B cell (primary cell): ENCODE results near the gene MRTFA. TPM values are rescaled to one million over a fixed set of nuclear protein-coding genes. Genes with fewer than 3 reads are reported as not detected.

Experiments
- ATAC-seq: fragments of 200-7000 bp; cut with Tn5 transposase; one replicate; pipeline ENCODE4 v1.10.0; 2021; ENCODE audit warnings: low read depth, mild to moderate bottlenecking, moderate number of reproducible peaks, moderate library complexity
- CTCF ChIA-PET: fragments of 350-600 bp; sonication (Branson Sonifier 250); formaldehyde crosslinking; loops from one replicate; lab custom pipeline; 2021; ENCODE audit warnings: antibody characterized with exemption, inconsistent platforms; lab: Charles Lee
- POLR2A ChIA-PET: fragments of 350-600 bp; sonication (Branson Sonifier 250); formaldehyde crosslinking; loops from one replicate; lab custom pipeline; 2021; ENCODE audit warnings: antibody characterized with exemption; lab: Charles Lee
- DNase-seq: peaks from one replicate; pipeline ENCODE4 v3.0.0; 2013
- H2AFZ ChIP-seq: 2 replicates; pipeline ENCODE4 v1.6.1; 2012; ENCODE audit warnings: mild to moderate bottlenecking, low read depth, low read length; ENCODE audit not compliant: insufficient read depth, poor library complexity, severe bottlenecking
- H3K27ac ChIP-seq, 2 donors: 1 replicate in 1 of 2; 2 replicates in 1 of 2; pipeline ENCODE4 v1.5.1; 2012 to 2013; ENCODE audit warnings: low read length in 2 of 2, mild to moderate bottlenecking in 2 of 2, moderate library complexity in 1 of 2
- H3K27me3 ChIP-seq, 4 experiments: fragments of 200-600 bp in 1 of 4; sonication (generic) in 1 of 4; replicated peaks in 1 of 4; 1 replicate in 2 of 4; 2 replicates in 2 of 4; pipeline versions ENCODE4 v1.6.1 to v1.7.0; 2013 to 2016; ENCODE audit warnings: low read length in 3 of 4, mild to moderate bottlenecking in 2 of 4, mixed read lengths in 1 of 4, moderate library complexity in 1 of 4; ENCODE audit not compliant: insufficient read depth in 4 of 4, control insufficient read depth in 3 of 4; ENCODE audit errors: control extremely low read depth in 1 of 4
- H3K36me3 ChIP-seq, 2 experiments: replicated peaks in 1 of 2; 1 replicate in 1 of 2; 2 replicates in 1 of 2; pipeline versions ENCODE4 v1.6.1 to v1.7.1; 2013; ENCODE audit warnings: low read length in 1 of 2; ENCODE audit not compliant: insufficient read depth in 2 of 2, control insufficient read depth in 1 of 2; ENCODE audit errors: control extremely low read depth in 1 of 2, extremely low read depth in 1 of 2
- H3K4me1 ChIP-seq, 2 donors: fragments of 200-600 bp in 1 of 2; sonication (generic) in 1 of 2; 1 replicate in 1 of 2; 2 replicates in 1 of 2; pipeline versions ENCODE4 v1.5.1 to v1.6.1; 2013 to 2017; ENCODE audit warnings: low read length in 2 of 2; ENCODE audit not compliant: control insufficient read depth in 2 of 2, insufficient read depth in 2 of 2
- H3K4me2 ChIP-seq: replicated peaks from 2 replicates; pipeline ENCODE3; 2012; ENCODE audit warnings: mild to moderate bottlenecking, low read depth, low read length; ENCODE audit not compliant: poor library complexity, severe bottlenecking
- H3K4me3 ChIP-seq, 5 experiments: fragments of 200-600 bp in 1 of 5; sonication (generic) in 1 of 5; 1 replicate in 3 of 5; 2 replicates in 2 of 5; pipeline versions ENCODE4 v1.5.1 to v1.7.0; 2011 to 2016; ENCODE audit warnings: low read length in 4 of 5, mild to moderate bottlenecking in 4 of 5, low read depth in 2 of 5, control low read depth in 1 of 5, moderate library complexity in 1 of 5; ENCODE audit not compliant: insufficient read depth in 1 of 5; ENCODE audit errors: control extremely low read depth in 1 of 5, extremely low read depth in 1 of 5
- H3K79me2 ChIP-seq: fragments of 200-600 bp; sonication (generic); one replicate; pipeline ENCODE4 v1.6.0; 2016; ENCODE audit warnings: low read length; ENCODE audit not compliant: control insufficient read depth, insufficient read depth
- H3K9ac ChIP-seq: fragments of 200-600 bp; sonication (generic); 2 replicates; pipeline ENCODE4 v1.6.1; 2017; ENCODE audit warnings: mild to moderate bottlenecking, low read length, moderate library complexity
- H3K9me3 ChIP-seq, 3 donors: one replicate each; pipeline versions ENCODE4 v1.6.1 to v1.7.1; 2013; ENCODE audit warnings: low read length in 2 of 3; ENCODE audit not compliant: control insufficient read depth in 2 of 3, insufficient read depth in 1 of 3; ENCODE audit errors: control extremely low read depth in 1 of 3
- H4K20me1 ChIP-seq: 2 replicates; pipeline ENCODE4 v1.6.0; 2012; ENCODE audit warnings: mild to moderate bottlenecking, low read length; ENCODE audit not compliant: insufficient read depth, control insufficient read depth, poor library complexity, severe bottlenecking
- H3K27ac Mint-ChIP-seq: one replicate; pipeline ENCODE4 v1.8.0; 2021; ENCODE audit warnings: mixed read lengths
- H3K27me3 Mint-ChIP-seq: one replicate; pipeline ENCODE4 v1.8.0; 2021; ENCODE audit warnings: mixed read lengths
- H3K4me1 Mint-ChIP-seq: one replicate; pipeline ENCODE4 v1.8.0; 2021; ENCODE audit warnings: mixed read lengths
- H3K4me3 Mint-ChIP-seq: one replicate; pipeline ENCODE4 v1.8.0; 2021; ENCODE audit warnings: mixed read lengths
- H3K9me3 Mint-ChIP-seq: one replicate; pipeline ENCODE4 v1.8.0; 2022; ENCODE audit warnings: mixed read lengths; ENCODE audit not compliant: insufficient read depth
- EZH2 ChIP-seq: IDR thresholded peaks from 2 replicates; pipeline ENCODE4 v1.6.1; 2012; ENCODE audit warnings: borderline replicate concordance, low read depth, mild to moderate bottlenecking, moderate library complexity, low read length; ENCODE audit not compliant: insufficient read depth, poor library complexity, severe bottlenecking
- WGBS: methylation state at CpG from one replicate; pipeline ENCODE4 v1.1.5; 2013; ENCODE audit warnings: missing lambda C conversion rate; ENCODE audit not compliant: insufficient coverage; 5-methylcytosine and 5-hydroxymethylcytosine counted together
- intact Hi-C: fragments of 100-400 bp; cut with micrococcal nuclease; formaldehyde crosslinking; loops from one replicate; pipeline ENCODE4 v1.10.0; 2022
- polyA plus RNA-seq: library from polyadenylated mRNA; depleted of rRNA; stranded (reverse); fragments of >200 nt; gene quantifications from 2 replicates; pipeline ENCODE4 v1.2.3, GENCODE V29; 2012
- total RNA-seq, 2 donors: library from RNA; stranded (reverse); fragments of 120-200 nt in 1 of 2; gene quantifications; 1 replicate in 1 of 2; 2 replicates in 1 of 2; pipeline versions ENCODE4 v1.2.3 to v1.2.4, GENCODE V29; 2013 to 2022
- TF ChIP-seq, protein P1 (sequence below): fragments of 200-600 bp; IDR thresholded peaks from one replicate; pipeline ENCODE4 v1.8.0; 2022; ENCODE audit warnings: antibody characterized with exemption, mild to moderate bottlenecking

The MRTFA gene
- total and polyA plus RNA-seq, 2 donors (not counting 1 experiment from before 2014, with no cell fraction given): 28.9 to 82.6 TPM

DNA sequence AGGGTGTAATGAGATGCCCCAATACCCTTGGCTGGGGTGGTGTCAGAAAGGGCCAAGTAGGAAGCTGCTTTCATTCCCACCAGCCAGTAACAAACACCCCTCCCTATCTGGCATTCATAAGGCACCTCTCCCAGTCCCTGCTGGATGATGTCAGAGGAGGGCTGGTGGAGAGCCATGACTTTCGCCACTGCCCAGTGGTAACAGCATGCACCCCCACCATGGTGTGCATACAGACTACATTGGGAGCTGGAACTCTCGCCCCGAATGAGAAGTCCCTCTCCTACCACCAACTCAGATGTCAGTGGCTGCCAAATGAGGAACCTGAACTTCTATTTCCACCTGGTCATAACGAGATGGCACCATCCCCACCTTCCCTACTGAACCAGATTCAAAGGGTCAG lies 192.8 kb downstream of the MRTFA start:
- H4K20me1 ChIP-seq: peaks cover 39% of the 10 kb centered on the region
- peaks cover 35 to 54% of the 10 kb centered on the region in 2 donors for H3K4me1 ChIP-seq
- peaks cover 99% of the 10 kb centered on the region for H3K79me2 ChIP-seq
- H3K4me2 ChIP-seq: peak overlapping the region; percentile 40
- Mint-ChIP-seq H3K4me1 (peaks cover 72% of the 10 kb centered on the region), H3K27me3 (no peaks in the 10 kb centered on the region), H3K27ac (peak overlapping the region; percentile 3), H3K4me3 (peak overlapping the region; percentile 1), H3K9me3 (no peaks in the 10 kb centered on the region)
- no peak for TF ChIP-seq EZH2
- TF ChIP-seq, protein P1, sequence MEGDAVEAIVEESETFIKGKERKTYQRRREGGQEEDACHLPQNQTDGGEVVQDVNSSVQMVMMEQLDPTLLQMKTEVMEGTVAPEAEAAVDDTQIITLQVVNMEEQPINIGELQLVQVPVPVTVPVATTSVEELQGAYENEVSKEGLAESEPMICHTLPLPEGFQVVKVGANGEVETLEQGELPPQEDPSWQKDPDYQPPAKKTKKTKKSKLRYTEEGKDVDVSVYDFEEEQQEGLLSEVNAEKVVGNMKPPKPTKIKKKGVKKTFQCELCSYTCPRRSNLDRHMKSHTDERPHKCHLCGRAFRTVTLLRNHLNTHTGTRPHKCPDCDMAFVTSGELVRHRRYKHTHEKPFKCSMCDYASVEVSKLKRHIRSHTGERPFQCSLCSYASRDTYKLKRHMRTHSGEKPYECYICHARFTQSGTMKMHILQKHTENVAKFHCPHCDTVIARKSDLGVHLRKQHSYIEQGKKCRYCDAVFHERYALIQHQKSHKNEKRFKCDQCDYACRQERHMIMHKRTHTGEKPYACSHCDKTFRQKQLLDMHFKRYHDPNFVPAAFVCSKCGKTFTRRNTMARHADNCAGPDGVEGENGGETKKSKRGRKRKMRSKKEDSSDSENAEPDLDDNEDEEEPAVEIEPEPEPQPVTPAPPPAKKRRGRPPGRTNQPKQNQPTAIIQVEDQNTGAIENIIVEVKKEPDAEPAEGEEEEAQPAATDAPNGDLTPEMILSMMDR: no peak
- DNase-seq: peak; percentile 32
- ChIA-PET POLR2A (interaction anchor here (0.5 kb wide), 1 partner anchor 885 kb away, joined by 3 read pairs; no protein-coding TSS in a partner anchor), CTCF (interaction anchor here (1.2 to 10.9 kb wide), 2 partner anchors 9 to 202 kb away, joined by 3 to 73 read pairs; no protein-coding TSS in a partner anchor)
- H3K9ac ChIP-seq: no peak overlapping the region
- 29% methylated on average over 3 of the region's 4 CpGs for WGBS
- no peaks in the 10 kb centered on the region for H3K27me3 ChIP-seq
- H3K27ac ChIP-seq: peak overlapping the region in 1 of 2 donors; percentile 1
- intact Hi-C loops: no loop called here
- ATAC-seq: no peak
- no peak overlapping the region for H3K4me3 ChIP-seq
- H2AFZ ChIP-seq: no peak overlapping the region
- peaks cover 4 to 29% of the 10 kb centered on the region in 2 experiments for H3K36me3 ChIP-seq
- no peaks in the 10 kb centered on the region for H3K9me3 ChIP-seq

DNA sequence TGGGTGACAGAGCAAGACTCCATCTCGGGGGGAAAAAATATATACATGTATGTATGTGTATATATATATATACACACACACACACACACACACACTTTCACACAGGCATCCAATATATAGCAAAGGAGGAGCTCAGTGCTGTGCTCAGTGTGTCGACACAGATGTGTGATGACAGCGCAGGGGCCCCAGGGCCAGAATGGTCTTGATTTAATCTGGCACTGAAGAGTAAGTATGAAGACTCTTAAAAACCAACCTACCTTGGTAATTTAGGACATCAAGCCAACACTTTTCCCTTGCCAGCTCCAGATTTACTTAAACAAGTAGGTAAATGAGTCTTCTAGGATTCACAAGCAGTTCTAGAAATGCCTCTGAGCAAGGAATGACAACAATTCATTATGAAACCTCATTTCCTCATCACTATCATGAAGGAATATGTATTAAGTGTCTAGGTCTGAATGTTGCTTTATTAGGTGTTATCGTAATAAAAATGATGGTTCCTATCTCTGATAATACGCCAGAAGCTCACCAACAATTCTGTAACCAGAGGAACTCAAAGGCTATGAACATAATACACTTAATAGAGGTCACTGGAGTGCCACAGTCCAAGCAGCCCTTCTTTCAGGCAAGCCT lies 194.6 kb downstream of the MRTFA start:
- H3K27me3 ChIP-seq: no peaks in the 10 kb centered on the region
- Mint-ChIP-seq H3K27me3 (no peaks in the 10 kb centered on the region), H3K27ac (no peak overlapping the region), H3K4me3 (no peak overlapping the region), H3K4me1 (peaks cover 79% of the 10 kb centered on the region), H3K9me3 (no peaks in the 10 kb centered on the region)
- TF ChIP-seq, protein P1: no peak
- TF ChIP-seq EZH2: no peak
- peak overlapping the region in 1 of 2 donors; percentile 18 for H3K27ac ChIP-seq
- peaks cover 49 to 67% of the 10 kb centered on the region in 2 donors for H3K4me1 ChIP-seq
- ChIA-PET CTCF (interaction anchor here (0.5 to 11.5 kb wide), 4 partner anchors 12 to 205 kb away, joined by 3 to 232 read pairs (median 76); no protein-coding TSS in a partner anchor), POLR2A (no interaction called here)
- DNase-seq: no peak
- H3K79me2 ChIP-seq: peaks cover 87% of the 10 kb centered on the region
- WGBS: no CpG with 5 or more reads among the region's 5 CpGs
- H3K4me2 ChIP-seq: no peak overlapping the region
- H3K4me3 ChIP-seq: no peak overlapping the region
- no peak for ATAC-seq
- peaks cover 4 to 29% of the 10 kb centered on the region in 2 experiments for H3K36me3 ChIP-seq
- intact Hi-C loops: no loop called here
- H2AFZ ChIP-seq: no peak overlapping the region
- H4K20me1 ChIP-seq: peaks cover 25% of the 10 kb centered on the region
- H3K9me3 ChIP-seq: no peaks in the 10 kb centered on the region
- no peak overlapping the region for H3K9ac ChIP-seq
